Nephron progenitor cell (in vitro differentiated cells): ENCODE results near the gene CHTOP.

Experiments
- DNase-seq: peaks from one replicate; pipeline ENCODE4 v3.0.0; 2021
- H3K27ac Mint-ChIP-seq: 2 replicates; pipeline ENCODE4 v1.8.0; 2021; ENCODE audit warnings: mild to moderate bottlenecking, moderate library complexity, mixed read lengths
- H3K27me3 Mint-ChIP-seq: 2 replicates; pipeline ENCODE4 v1.8.0; 2021; ENCODE audit warnings: mild to moderate bottlenecking, low read depth, mixed read lengths; ENCODE audit not compliant: poor library complexity
- H3K36me3 Mint-ChIP-seq: 2 replicates; pipeline ENCODE4 v1.8.0; 2021; ENCODE audit warnings: low read depth, mixed read lengths
- H3K4me1 Mint-ChIP-seq: 2 replicates; pipeline ENCODE4 v1.8.0; 2021; ENCODE audit warnings: mixed read lengths
- H3K4me3 Mint-ChIP-seq: 2 replicates; pipeline ENCODE4 v1.8.0; 2021; ENCODE audit warnings: mild to moderate bottlenecking, moderate library complexity, mixed read lengths
- H3K9me3 Mint-ChIP-seq: 2 replicates; pipeline ENCODE4 v1.8.0; 2021; ENCODE audit warnings: mild to moderate bottlenecking, moderate library complexity, mixed read lengths
- CTCF ChIP-seq: fragments of 200-600 bp; sonication (generic); IDR thresholded peaks from 2 replicates; pipeline ENCODE4 v1.5.0; 2021; ENCODE audit warnings: antibody characterized with exemption

Gene CHTOP

DNA sequence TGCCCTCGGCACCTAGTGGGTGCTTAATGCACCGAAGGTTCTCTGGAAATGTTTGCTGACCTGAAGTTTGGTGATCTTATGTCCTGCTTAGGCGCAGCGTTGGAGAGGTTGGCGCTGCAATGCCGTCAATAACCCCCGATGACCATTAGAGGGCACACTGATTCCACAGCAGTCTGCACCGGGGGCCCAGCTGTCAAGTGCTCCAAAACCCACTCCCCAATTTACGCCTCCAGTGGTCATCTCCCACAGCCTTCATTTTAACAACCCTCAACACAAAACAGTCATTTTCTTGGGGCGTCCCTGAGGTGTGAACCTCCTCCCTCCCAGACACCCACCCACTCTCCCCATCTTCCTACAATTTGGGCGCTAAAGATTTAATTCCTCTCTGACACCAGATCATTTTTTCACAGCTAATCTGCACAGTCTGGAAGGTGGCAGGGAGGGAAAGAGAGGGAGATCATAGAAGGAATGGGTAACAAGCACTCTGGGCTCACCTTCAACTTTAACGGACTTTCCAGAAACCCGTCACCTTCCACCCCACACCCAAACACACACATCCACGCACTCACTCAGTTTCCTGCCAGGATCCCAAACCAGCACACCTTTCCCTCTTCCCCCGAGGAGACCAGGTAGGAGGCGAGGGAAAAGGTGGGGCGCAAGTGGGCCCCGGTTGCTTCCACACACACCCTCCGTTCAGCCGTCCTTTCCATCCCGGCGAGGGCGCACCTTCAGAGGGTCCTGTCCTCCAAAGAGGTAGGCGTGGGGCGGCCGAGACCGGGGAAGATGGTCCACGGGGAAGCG, 44.1 kb downstream of the CHTOP start:
- DNase-seq: peak; percentile 69
- H3K27ac Mint-ChIP-seq: no peak overlapping the region
- peak overlapping the region; percentile 87 for H3K4me3 Mint-ChIP-seq
- no peaks in the 10 kb centered on the region for H3K36me3 Mint-ChIP-seq
- TF ChIP-seq CTCF: peak; percentile 93
- H3K9me3 Mint-ChIP-seq: no peaks in the 10 kb centered on the region
- peaks cover 57% of the 10 kb centered on the region for H3K27me3 Mint-ChIP-seq
- peaks cover 28% of the 10 kb centered on the region for H3K4me1 Mint-ChIP-seq

DNA sequence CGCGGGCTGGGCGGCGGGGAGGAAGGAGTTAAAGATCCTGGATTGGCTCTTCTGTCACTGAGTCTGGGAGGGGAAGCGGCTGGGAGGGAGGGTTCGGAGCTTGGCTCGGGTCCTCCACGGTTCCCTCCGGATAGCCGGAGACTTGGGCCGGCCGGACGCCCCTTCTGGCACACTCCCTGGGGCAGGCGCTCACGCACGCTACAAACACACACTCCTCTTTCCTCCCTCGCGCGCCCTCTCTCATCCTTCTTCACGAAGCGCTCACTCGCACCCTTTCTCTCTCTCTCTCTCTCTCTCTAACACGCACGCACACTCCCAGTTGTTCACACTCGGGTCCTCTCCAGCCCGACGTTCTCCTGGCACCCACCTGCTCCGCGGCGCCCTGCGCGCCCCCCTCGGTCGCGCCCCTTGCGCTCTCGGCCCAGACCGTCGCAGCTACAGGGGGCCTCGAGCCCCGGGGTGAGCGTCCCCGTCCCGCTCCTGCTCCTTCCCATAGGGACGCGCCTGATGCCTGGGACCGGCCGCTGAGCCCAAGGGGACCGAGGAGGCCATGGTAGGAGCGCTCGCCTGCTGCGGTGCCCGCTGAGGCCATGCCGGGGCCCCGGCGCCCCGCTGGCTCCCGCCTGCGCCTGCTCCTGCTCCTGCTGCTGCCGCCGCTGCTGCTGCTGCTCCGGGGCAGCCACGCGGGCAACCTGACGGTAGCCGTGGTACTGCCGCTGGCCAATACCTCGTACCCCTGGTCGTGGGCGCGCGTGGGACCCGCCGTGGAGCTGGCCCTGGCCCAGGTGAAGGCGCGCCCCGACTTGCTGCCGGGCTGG, 44.9 kb downstream of the CHTOP start, which contains the start of gene NPR1:
Gene NPR1, plus strand, starts transcription at position 170 of the 818 bp plus-strand sequence. Its CDS starts 421 bp downstream, at position 591.
- Mint-ChIP-seq H3K27ac (no peak within 1 kb of the TSS), H3K9me3 (no peaks in the 10 kb centered on the region), H3K27me3 (peaks cover 61% of the 10 kb centered on the region), H3K4me1 (peaks cover 30% of the 10 kb centered on the region), H3K36me3 (no peaks in the 10 kb centered on the region), H3K4me3 (peak within 1 kb of the TSS; percentile 87)
- no peak for TF ChIP-seq CTCF
- DNase-seq: peak; percentile 55

DNA sequence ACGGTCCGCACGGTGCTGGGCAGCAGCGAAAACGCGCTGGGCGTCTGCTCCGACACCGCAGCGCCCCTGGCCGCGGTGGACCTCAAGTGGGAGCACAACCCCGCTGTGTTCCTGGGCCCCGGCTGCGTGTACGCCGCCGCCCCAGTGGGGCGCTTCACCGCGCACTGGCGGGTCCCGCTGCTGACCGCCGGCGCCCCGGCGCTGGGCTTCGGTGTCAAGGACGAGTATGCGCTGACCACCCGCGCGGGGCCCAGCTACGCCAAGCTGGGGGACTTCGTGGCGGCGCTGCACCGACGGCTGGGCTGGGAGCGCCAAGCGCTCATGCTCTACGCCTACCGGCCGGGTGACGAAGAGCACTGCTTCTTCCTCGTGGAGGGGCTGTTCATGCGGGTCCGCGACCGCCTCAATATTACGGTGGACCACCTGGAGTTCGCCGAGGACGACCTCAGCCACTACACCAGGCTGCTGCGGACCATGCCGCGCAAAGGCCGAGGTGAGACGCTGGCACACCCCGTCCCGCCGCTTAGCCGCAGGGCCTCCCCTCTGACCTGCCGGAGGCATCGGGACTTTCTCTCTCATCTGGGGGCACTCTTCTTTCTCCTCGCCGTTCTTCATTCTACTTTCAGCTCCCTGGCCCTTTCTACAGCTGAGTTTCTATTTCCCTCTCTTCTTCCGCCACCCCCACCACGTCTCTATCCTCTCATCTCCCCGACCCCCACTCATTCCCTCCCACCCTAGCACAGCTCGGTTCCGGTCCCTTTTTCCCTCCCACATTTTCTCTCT, 45.7 kb downstream of the CHTOP start:
- Mint-ChIP-seq H3K4me1 (peaks cover 35% of the 10 kb centered on the region), H3K4me3 (peak overlapping the region; percentile 83), H3K36me3 (no peaks in the 10 kb centered on the region), H3K27ac (no peak overlapping the region), H3K27me3 (peaks cover 64% of the 10 kb centered on the region), H3K9me3 (no peaks in the 10 kb centered on the region)
- DNase-seq: peak; percentile 73
- peak; percentile 10 for TF ChIP-seq CTCF

DNA sequence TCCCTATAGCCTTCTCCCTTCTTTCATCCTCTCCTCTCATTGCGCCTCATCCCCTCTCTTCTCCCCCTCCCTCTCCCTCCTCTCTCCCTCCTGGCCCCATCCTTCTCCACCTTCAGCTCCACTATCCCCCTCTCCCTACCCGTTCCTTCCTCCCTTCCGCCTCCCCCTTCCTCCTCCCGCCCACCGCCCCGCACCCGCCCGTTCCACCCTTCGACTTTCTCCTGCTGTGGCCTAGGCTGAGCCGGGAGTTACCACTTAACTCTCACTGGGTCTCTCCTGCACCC, 46.2 kb downstream of the CHTOP start:
- peaks cover 64% of the 10 kb centered on the region for H3K27me3 Mint-ChIP-seq
- DNase-seq: no peak
- peak overlapping the region; percentile 83 for H3K4me3 Mint-ChIP-seq
- no peaks in the 10 kb centered on the region for H3K9me3 Mint-ChIP-seq
- peaks cover 39% of the 10 kb centered on the region for H3K4me1 Mint-ChIP-seq
- no peaks in the 10 kb centered on the region for H3K36me3 Mint-ChIP-seq
- H3K27ac Mint-ChIP-seq: no peak overlapping the region
- TF ChIP-seq CTCF: no peak

DNA sequence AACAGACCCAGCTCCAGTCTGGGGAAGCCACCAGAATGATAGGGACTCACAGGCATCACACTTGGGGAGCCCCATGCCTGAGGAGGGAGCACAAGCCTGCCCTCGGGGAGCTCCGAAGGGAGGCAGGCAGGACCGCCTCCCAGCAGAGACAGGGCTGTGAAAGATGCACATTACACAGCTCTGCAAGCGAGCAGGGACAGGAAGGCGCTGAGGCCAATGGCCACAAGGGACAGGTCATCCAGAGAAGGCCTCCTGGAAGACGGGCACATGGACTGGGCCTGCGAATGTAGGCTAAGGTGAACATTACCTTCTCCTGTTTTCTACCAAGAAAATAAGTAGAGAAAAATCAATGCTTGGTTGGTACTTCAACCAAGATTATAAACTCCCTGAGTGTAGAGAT, 48.9 kb downstream of the CHTOP start:
- H3K36me3 Mint-ChIP-seq: no peaks in the 10 kb centered on the region
- peaks cover 58% of the 10 kb centered on the region for H3K27me3 Mint-ChIP-seq
- H3K4me3 Mint-ChIP-seq: no peak overlapping the region
- no peak for DNase-seq
- peaks cover 50% of the 10 kb centered on the region for H3K4me1 Mint-ChIP-seq
- H3K9me3 Mint-ChIP-seq: no peaks in the 10 kb centered on the region
- TF ChIP-seq CTCF: no peak
- H3K27ac Mint-ChIP-seq: no peak overlapping the region
